Activated CD4-positive, alpha-beta memory T cell treated with anti-CD3 and anti-CD28 coated beads, Interleukin-2, amount 10 ng/mL, durations not matched to agents 7 days and 5 days (primary cell): ENCODE data around the gene GUK1. TPM values are rescaled to one million over a fixed set of nuclear protein-coding genes. Genes with fewer than 3 reads are reported as not detected.

Experiments
- CTCF ChIA-PET: fragments of 350-600 bp; sonication (Branson Sonifier 250); formaldehyde crosslinking; loops from one replicate; lab custom pipeline; 2021; ENCODE audit warnings: antibody characterized with exemption, inconsistent platforms; lab: Charles Lee
- POLR2A ChIA-PET: fragments of 350-600 bp; sonication (Branson Sonifier 250); formaldehyde crosslinking; loops from one replicate; lab custom pipeline; 2021; ENCODE audit warnings: antibody characterized with exemption; lab: Charles Lee
- DNase-seq: peaks from one replicate; pipeline ENCODE4 v3.0.0-alpha.2; 2020
- H3K27ac Mint-ChIP-seq: one replicate; pipeline ENCODE4 v1.8.0; 2021; ENCODE audit warnings: mild to moderate bottlenecking, mixed read lengths
- H3K27me3 Mint-ChIP-seq: one replicate; pipeline ENCODE4 v1.8.0; 2021; ENCODE audit warnings: mixed read lengths
- H3K36me3 Mint-ChIP-seq: one replicate; pipeline ENCODE4 v1.8.0; 2021; ENCODE audit warnings: low read depth, mixed read lengths
- H3K4me1 Mint-ChIP-seq: one replicate; pipeline ENCODE4 v1.8.0; 2021; ENCODE audit warnings: mixed read lengths
- H3K4me3 Mint-ChIP-seq: one replicate; pipeline ENCODE4 v1.8.0; 2021; ENCODE audit warnings: mild to moderate bottlenecking, mixed read lengths
- H3K9me3 Mint-ChIP-seq: one replicate; pipeline ENCODE4 v1.8.0; 2021; ENCODE audit warnings: mixed read lengths
- total RNA-seq, 2 experiments: library from RNA; stranded (reverse); gene quantifications; one replicate each; pipeline ENCODE4 v1.2.3, GENCODE V29; 2021

The GUK1 gene
- total RNA-seq, 2 experiments from 2014 or later = 280 to 284 TPM

DNA sequence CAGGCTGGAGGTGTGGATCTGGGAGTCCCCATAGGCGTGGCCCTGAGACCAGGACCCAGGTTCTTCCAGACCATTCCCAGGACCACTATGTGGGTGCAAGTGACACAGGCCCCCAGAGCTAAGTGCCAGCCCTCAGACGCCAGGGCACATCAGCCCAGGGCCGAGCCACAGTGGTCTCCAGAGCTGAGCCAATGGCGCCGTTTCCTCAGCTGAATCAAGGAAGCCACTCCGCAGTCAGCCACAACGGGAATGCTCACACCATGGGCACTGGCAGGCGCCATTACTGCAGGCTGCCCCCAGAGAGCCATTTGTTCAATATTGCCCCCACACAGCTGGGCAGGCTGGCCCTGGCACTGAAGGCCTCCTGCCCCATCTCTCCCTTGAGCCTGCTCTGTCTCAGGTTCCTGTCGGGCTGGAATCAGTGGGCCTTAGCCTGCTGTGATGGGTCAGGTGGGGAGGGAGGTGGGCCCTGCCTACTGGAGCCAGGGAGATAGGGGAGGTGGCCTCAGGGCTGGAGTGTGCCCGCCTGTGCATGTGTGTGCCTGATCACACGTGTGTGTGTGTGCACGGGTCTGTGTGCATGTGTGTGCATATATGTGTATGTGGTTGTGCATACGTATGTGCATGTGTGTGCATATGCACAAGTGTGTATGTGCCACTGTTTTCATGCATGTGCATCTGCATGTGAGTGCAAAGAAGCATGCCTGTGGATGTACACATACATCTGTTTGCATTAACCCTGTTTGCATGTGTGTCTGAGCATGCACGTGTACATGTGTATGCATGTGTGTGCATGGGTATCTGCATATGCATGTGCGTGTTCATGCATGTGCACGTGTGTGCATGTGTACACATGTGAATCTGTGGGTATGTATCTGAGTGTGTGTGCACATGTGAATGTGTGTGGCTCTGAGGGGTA, 15.8 kb downstream of the GUK1 start:
- H3K27me3 Mint-ChIP-seq = no peaks in the 10 kb centered on the region
- H3K27ac Mint-ChIP-seq = no peak overlapping the region
- no peaks in the 10 kb centered on the region for H3K9me3 Mint-ChIP-seq
- CTCF ChIA-PET = interaction anchor here (4.0 kb wide), 1 partner anchor 10 kb away, joined by 16 read pairs; the partner anchor contains the start of gene IBA57
- POLR2A ChIA-PET = interaction anchor here (1.7 to 2.5 kb wide), 2 partner anchors 10 to 15 kb away, joined by 4 to 7 read pairs; partner anchors contain the start of gene IBA57
- no peaks in the 10 kb centered on the region for H3K4me1 Mint-ChIP-seq
- no peak overlapping the region for H3K4me3 Mint-ChIP-seq
- no peaks in the 10 kb centered on the region for H3K36me3 Mint-ChIP-seq
- DNase-seq = no peak

- CTCF ChIA-PET = interaction anchor here (0.6 to 4.0 kb wide), 2 partner anchors 9 to 159 kb away, joined by 3 to 16 read pairs; partner anchors contain the start of gene IBA57
- Mint-ChIP-seq H3K27me3 (no peaks in the 10 kb centered on the region), H3K27ac (no peak overlapping the region), H3K4me3 (no peak overlapping the region), H3K36me3 (no peaks in the 10 kb centered on the region), H3K4me1 (no peaks in the 10 kb centered on the region), H3K9me3 (no peaks in the 10 kb centered on the region)
- no peak for DNase-seq
- POLR2A ChIA-PET = interaction anchor here (1.6 to 1.7 kb wide), 2 partner anchors 9 to 15 kb away, joined by 4 to 6 read pairs; partner anchors contain the start of gene IBA57
Measured at GRCh38 chr1:228156515-228156881, 16.4 kb downstream of the GUK1 start.

- Mint-ChIP-seq H3K9me3 (no peaks in the 10 kb centered on the region), H3K4me3 (no peak overlapping the region)
- POLR2A ChIA-PET = interaction anchor here (1.6 to 1.7 kb wide), 2 partner anchors 8 to 14 kb away, joined by 4 to 6 read pairs; partner anchors contain the start of gene IBA57
Measured at GRCh38 chr1:228156941-228157728, 17.1 kb downstream of the GUK1 start.

DNA sequence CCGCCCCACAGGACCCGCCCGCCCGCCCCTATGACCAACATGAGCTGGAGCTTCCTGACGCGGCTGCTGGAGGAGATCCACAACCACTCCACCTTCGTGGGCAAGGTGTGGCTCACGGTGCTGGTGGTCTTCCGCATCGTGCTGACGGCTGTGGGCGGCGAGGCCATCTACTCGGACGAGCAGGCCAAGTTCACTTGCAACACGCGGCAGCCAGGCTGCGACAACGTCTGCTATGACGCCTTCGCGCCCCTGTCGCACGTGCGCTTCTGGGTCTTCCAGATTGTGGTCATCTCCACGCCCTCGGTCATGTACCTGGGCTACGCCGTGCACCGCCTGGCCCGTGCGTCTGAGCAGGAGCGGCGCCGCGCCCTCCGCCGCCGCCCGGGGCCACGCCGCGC, 17.6 kb downstream of the GUK1 start:
- Mint-ChIP-seq H3K4me1 (peaks cover 7% of the 10 kb centered on the region), H3K27me3 (no peaks in the 10 kb centered on the region), H3K36me3 (no peaks in the 10 kb centered on the region), H3K4me3 (no peak overlapping the region), H3K9me3 (no peaks in the 10 kb centered on the region), H3K27ac (no peak overlapping the region)
- POLR2A ChIA-PET = interaction anchor here (1.6 to 1.7 kb wide), 2 partner anchors 8 to 13 kb away, joined by 4 to 6 read pairs; partner anchors contain the start of gene IBA57
- CTCF ChIA-PET = interaction anchor here (4.0 kb wide), 1 partner anchor 8 kb away, joined by 16 read pairs; the partner anchor contains the start of gene IBA57
- DNase-seq = no peak

More at GRCh38 chr1:228156941-228157728, 17.1 kb downstream of the GUK1 start:
- peaks cover 3% of the 10 kb centered on the region for H3K4me1 Mint-ChIP-seq
- DNase-seq = no peak
- H3K27me3 Mint-ChIP-seq = no peaks in the 10 kb centered on the region
- no peaks in the 10 kb centered on the region for H3K36me3 Mint-ChIP-seq
- H3K27ac Mint-ChIP-seq = no peak overlapping the region
- CTCF ChIA-PET = interaction anchor here (0.6 to 4.0 kb wide), 2 partner anchors 9 to 160 kb away, joined by 3 to 16 read pairs; partner anchors contain the start of gene IBA57

DNA sequence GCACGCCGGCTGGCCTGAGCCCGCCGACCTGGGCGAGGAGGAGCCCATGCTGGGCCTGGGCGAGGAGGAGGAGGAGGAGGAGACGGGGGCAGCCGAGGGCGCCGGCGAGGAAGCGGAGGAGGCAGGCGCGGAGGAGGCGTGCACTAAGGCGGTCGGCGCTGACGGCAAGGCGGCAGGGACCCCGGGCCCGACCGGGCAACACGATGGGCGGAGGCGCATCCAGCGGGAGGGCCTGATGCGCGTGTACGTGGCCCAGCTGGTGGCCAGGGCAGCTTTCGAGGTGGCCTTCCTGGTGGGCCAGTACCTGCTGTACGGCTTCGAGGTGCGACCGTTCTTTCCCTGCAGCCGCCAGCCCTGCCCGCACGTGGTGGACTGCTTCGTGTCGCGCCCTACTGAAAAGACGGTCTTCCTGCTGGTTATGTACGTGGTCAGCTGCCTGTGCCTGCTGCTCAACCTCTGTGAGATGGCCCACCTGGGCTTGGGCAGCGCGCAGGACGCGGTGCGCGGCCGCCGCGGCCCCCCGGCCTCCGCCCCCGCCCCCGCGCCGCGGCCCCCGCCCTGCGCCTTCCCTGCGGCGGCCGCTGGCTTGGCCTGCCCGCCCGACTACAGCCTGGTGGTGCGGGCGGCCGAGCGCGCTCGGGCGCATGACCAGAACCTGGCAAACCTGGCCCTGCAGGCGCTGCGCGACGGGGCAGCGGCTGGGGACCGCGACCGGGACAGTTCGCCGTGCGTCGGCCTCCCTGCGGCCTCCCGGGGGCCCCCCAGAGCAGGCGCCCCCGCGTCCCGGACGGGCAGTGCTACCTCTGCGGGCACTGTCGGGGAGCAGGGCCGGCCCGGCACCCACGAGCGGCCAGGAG, 18.3 kb downstream of the GUK1 start:
- Mint-ChIP-seq H3K4me3 (no peak overlapping the region), H3K27me3 (no peaks in the 10 kb centered on the region), H3K27ac (no peak overlapping the region), H3K36me3 (no peaks in the 10 kb centered on the region), H3K9me3 (no peaks in the 10 kb centered on the region), H3K4me1 (peaks cover 7% of the 10 kb centered on the region)
- DNase-seq = no peak
- ChIA-PET POLR2A (no interaction called here), CTCF (no interaction called here)

- CTCF ChIA-PET = no interaction called here
- H3K27ac Mint-ChIP-seq = no peak overlapping the region
Measured at GRCh38 chr1:228159008-228159665, 19.1 kb downstream of the GUK1 start.

GRCh38 chr1:228160201-228160761, 20.2 kb downstream of the GUK1 start:
- H3K36me3 Mint-ChIP-seq = no peaks in the 10 kb centered on the region
- no peak overlapping the region for H3K4me3 Mint-ChIP-seq
- H3K27me3 Mint-ChIP-seq = no peaks in the 10 kb centered on the region
- ChIA-PET POLR2A (interaction anchor here (0.8 to 1.3 kb wide), 2 partner anchors 8 to 9 kb away, joined by 3 read pairs; no protein-coding TSS in a partner anchor), CTCF (no interaction called here)
- no peak for DNase-seq
- H3K27ac Mint-ChIP-seq = no peak overlapping the region
- H3K9me3 Mint-ChIP-seq = no peaks in the 10 kb centered on the region
- peaks cover 23% of the 10 kb centered on the region for H3K4me1 Mint-ChIP-seq

More at GRCh38 chr1:228159008-228159665, 19.1 kb downstream of the GUK1 start:
- Mint-ChIP-seq H3K9me3 (no peaks in the 10 kb centered on the region), H3K4me1 (peaks cover 12% of the 10 kb centered on the region), H3K27me3 (no peaks in the 10 kb centered on the region), H3K4me3 (no peak overlapping the region), H3K36me3 (no peaks in the 10 kb centered on the region)
- POLR2A ChIA-PET = interaction anchor here (0.8 to 1.3 kb wide), 2 partner anchors 7 to 10 kb away, joined by 3 read pairs; no protein-coding TSS in a partner anchor
- no peak for DNase-seq

GRCh38 chr1:228161362-228161761, 21.3 kb downstream of the GUK1 start:
- ChIA-PET CTCF (no interaction called here), POLR2A (interaction anchor here (1.0 to 7.8 kb wide), 2 partner anchors 20 to 55 kb away, joined by 3 to 95 read pairs; partner anchors contain the start of gene GUK1)
- Mint-ChIP-seq H3K4me1 (peaks cover 23% of the 10 kb centered on the region), H3K36me3 (no peaks in the 10 kb centered on the region), H3K27me3 (no peaks in the 10 kb centered on the region), H3K4me3 (no peak overlapping the region), H3K27ac (no peak overlapping the region), H3K9me3 (no peaks in the 10 kb centered on the region)
- DNase-seq = no peak

GRCh38 chr1:228161866-228162265, 21.8 kb downstream of the GUK1 start:
- ChIA-PET POLR2A (interaction anchor here (1.0 to 7.8 kb wide), 2 partner anchors 20 to 55 kb away, joined by 3 to 95 read pairs; partner anchors contain the start of gene GUK1), CTCF (no interaction called here)
- Mint-ChIP-seq H3K4me1 (peaks cover 27% of the 10 kb centered on the region), H3K27me3 (no peaks in the 10 kb centered on the region), H3K4me3 (no peak overlapping the region), H3K9me3 (no peaks in the 10 kb centered on the region), H3K27ac (no peak overlapping the region), H3K36me3 (peaks cover 2% of the 10 kb centered on the region)
- no peak for DNase-seq

- Mint-ChIP-seq H3K27ac (no peak overlapping the region), H3K9me3 (no peaks in the 10 kb centered on the region), H3K4me3 (no peak overlapping the region), H3K4me1 (peaks cover 29% of the 10 kb centered on the region), H3K36me3 (peaks cover 2% of the 10 kb centered on the region), H3K27me3 (no peaks in the 10 kb centered on the region)
- CTCF ChIA-PET = interaction anchor here (1.3 kb wide), 1 partner anchor 31 kb away, joined by 3 read pairs; no protein-coding TSS in a partner anchor
- no peak for DNase-seq
- POLR2A ChIA-PET = interaction anchor here (7.8 kb wide), 1 partner anchor 21 kb away, joined by 95 read pairs; the partner anchor contains the start of gene GUK1
Measured at GRCh38 chr1:228162286-228163006, 22.4 kb downstream of the GUK1 start.
